GM12891 (cell line): Measurements from ENCODE around the gene ENTREP3.

Experiments used
- POLR2A ChIP-seq: IDR thresholded peaks from 2 replicates; pipeline ENCODE4 v1.6.1; 2011; ENCODE audit warnings: low read depth, low read length, control low read depth
- POLR2AphosphoS5 ChIP-seq: IDR thresholded peaks from 2 replicates; pipeline ENCODE4 v1.6.1; 2011; ENCODE audit warnings: low read depth, low read length, control low read depth
- SPI1 ChIP-seq: IDR thresholded peaks from 2 replicates; pipeline ENCODE4 v1.6.1; 2011; ENCODE audit warnings: low read depth, low read length, control low read depth
- TAF1 ChIP-seq: IDR thresholded peaks from 2 replicates; pipeline ENCODE4 v1.6.1; 2011; ENCODE audit warnings: low read depth, low read length, control low read depth

DNA sequence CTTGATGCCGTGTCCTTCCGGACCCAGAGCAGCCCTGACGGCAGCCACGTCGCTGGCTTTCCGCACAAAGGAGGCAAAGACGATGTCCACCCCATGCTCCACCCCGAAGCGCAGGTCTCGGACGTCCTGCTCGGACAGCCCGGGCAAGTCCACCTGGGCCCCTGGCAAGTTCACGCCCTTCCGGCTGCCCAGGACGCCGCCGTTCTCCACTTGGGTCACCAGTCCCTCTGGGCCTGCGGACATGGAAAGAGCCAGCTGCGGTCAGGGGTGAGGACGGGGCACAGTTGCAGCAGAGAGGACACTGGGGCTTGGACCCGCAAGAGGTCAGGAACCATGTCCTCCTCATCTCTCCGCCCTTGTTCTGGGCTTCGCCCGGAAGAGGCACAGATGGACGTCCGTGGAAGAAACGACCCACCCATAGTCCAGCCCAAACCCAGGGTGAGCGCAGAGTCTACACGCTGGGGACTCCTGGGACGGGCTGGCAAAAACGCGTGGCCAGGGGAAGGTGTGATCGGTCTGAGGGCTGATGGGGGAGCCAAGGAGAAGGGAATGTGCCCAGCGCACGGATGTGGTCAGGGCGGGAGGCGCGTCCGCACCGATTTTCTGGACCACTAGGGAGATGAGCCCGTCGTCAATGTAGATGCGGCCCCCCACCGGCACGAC is 39.4 kb upstream of the ENTREP3 start:
- TF ChIP-seq POLR2AphosphoS5, result no peak
- TF ChIP-seq TAF1, result no peak
- no peak for TF ChIP-seq POLR2A
- TF ChIP-seq SPI1, result no peak
